Heart left ventricle (tissue), 13 donors: ENCODE results near the gene SLC31A2.
"Not testable (repeated sequence)": the region's sequence is repeated elsewhere in the genome, so short reads cannot be mapped to it uniquely, and the experiment has no call there.

ENCODE experiments used
- POLR2A ChIP-seq, 2 donors: fragments of 450-650 bp; IDR thresholded peaks; one replicate each; pipeline ENCODE4 v1.6.1; 2017; ENCODE audit warnings: antibody characterized with exemption in 2 of 2, mild to moderate bottlenecking in 2 of 2, moderate library complexity in 2 of 2
- TF ChIP-seq, protein P1 (sequence below), 12 donors: fragments of 200-600 bp; sonication (generic) in 4 of 12; IDR thresholded peaks; one replicate each; pipeline versions ENCODE4 v1.5.0 to v1.8.0; 2018 to 2022; ENCODE audit warnings: antibody characterized with exemption in 12 of 12, mild to moderate bottlenecking in 5 of 12
- donor health status: ischemic (EF 13 %, LVEDD 7.1; RV severe dilation, severe dysfunction).
- donor health status: DM: no; HTN: yes; CAD: no.
- donor health status: DM: no; HTN: no; CAD: no.
- donor health status: ischemic (EF 25% LVEDD 6.9; RV normal size, moderate dysfunction).
- donor health status: ischemic (EF 25% LVEDD 5.7; RV mildly dilated, moderate dysfunction).
- donor health status: ischemic (EF 35%, LVEDD 5.7; RV mildly dilated, moderate dysfunction).
- donor health status: nonischemic (EF 11% LVEDD 7.7; RV severe dilation, severe dysfunction).
- donor health status: DM: yes; HTN: yes; CAD: no.
- donor health status: PGD.
- donor health status: ischemic (EF 29% LVEDD 5.4; RV normal size, mild dysfunction).
- donor health status: nonischemic (EF 23%, LVEDD 6.1; RV moderate dilation, normal function).

DNA sequence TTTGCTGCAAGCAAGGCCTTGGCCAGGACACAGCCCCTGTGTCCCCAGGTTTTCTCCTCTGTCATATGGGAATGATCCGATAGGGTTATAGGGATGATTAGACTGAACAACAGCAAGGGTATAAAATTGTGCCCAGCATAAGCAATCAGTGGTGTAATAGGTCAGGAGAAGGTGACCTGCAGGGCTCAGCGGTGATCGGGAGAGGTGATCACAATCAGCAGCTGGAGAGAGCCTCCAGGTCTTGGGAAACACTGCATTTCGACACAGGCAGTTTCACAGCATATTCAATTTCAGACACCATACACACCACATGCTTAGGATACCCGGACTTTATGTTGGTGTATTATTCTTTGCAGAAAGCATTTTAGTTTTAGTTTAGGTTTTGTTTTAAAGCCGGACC is 45.5 kb upstream of the SLC31A2 start:
- TF ChIP-seq, protein P1, sequence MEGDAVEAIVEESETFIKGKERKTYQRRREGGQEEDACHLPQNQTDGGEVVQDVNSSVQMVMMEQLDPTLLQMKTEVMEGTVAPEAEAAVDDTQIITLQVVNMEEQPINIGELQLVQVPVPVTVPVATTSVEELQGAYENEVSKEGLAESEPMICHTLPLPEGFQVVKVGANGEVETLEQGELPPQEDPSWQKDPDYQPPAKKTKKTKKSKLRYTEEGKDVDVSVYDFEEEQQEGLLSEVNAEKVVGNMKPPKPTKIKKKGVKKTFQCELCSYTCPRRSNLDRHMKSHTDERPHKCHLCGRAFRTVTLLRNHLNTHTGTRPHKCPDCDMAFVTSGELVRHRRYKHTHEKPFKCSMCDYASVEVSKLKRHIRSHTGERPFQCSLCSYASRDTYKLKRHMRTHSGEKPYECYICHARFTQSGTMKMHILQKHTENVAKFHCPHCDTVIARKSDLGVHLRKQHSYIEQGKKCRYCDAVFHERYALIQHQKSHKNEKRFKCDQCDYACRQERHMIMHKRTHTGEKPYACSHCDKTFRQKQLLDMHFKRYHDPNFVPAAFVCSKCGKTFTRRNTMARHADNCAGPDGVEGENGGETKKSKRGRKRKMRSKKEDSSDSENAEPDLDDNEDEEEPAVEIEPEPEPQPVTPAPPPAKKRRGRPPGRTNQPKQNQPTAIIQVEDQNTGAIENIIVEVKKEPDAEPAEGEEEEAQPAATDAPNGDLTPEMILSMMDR (IDR thresholded peaks at IDR 0.05), result not testable (repeated sequence)
- not testable (repeated sequence) for TF ChIP-seq POLR2A (IDR thresholded peaks at IDR 0.05)
